HepG2 (cell line): ENCODE measurements around the gene DLG2. TPM values are rescaled to one million over a fixed set of nuclear protein-coding genes. Genes with fewer than 3 reads are reported as not detected.

Experiments used
- ATAC-seq: fragments of 200-7000 bp; cut with Tn5 transposase; 3 replicates; pipeline ENCODE4 v1.9.1; 2020; ENCODE audit warnings: mild to moderate bottlenecking, moderate library complexity
- BruUV-seq: library from RNA; stranded (reverse); fragments of 400-500 nt; replicated peaks from 2 replicates; lab custom pipeline; 2021; lab: Mats Ljungman, UMichigan
- CTCF ChIA-PET: fragments of 300-600 bp; formaldehyde crosslinking; extraction: SDS; loops from one replicate; lab custom pipeline; 2021; ENCODE audit warnings: low total read pairs, inconsistent platforms, low intra/inter-chr PET ratio; lab: Yijun Ruan, JAX
- POLR2A ChIA-PET: fragments of 350-600 bp; sonication (Branson Sonifier 250); formaldehyde crosslinking; loops from one replicate; lab custom pipeline; 2020; ENCODE audit warnings: antibody characterized with exemption, inconsistent platforms; lab: Yijun Ruan, JAX
- DNase-seq: peaks from one replicate; pipeline ENCODE4 v3.0.0-alpha.2; 2015; ENCODE audit warnings: low spot score
- FAIRE-seq: peaks from 3 replicates; lab custom pipeline; 2011; peaks lifted over from hg19 to GRCh38; lab: Jason Lieb, UNC
- H2AFZ ChIP-seq: one replicate; pipeline ENCODE4 v1.6.1; 2011; ENCODE audit warnings: low read length, inconsistent platforms
- H3K27ac ChIP-seq: fragments of 300-600 bp; 3 replicates; pipeline ENCODE4 v1.8.0; 2011; ENCODE audit warnings: mixed run types, mild to moderate bottlenecking, mixed read lengths, low read length, inconsistent platforms; ENCODE audit not compliant: insufficient read depth; ENCODE audit errors: extremely low read length
- H3K27me3 ChIP-seq, 2 experiments: fragments of 200-600 bp in 1 of 2; 2 replicates in 1 of 2; 3 replicates in 1 of 2; pipeline versions ENCODE4 v1.6.0 to v1.8.0; 2011; ENCODE audit warnings: low read length in 2 of 2, mild to moderate bottlenecking in 2 of 2, moderate library complexity in 2 of 2, inconsistent platforms in 1 of 2; ENCODE audit not compliant: insufficient read depth in 2 of 2, control insufficient read depth in 1 of 2
- H3K36me3 ChIP-seq, 2 experiments: fragments of 200-600 bp in 1 of 2; replicated peaks in 1 of 2; 2 replicates in 1 of 2; 3 replicates in 1 of 2; pipeline versions ENCODE4 v1.5.1 to v1.8.0; 2011; ENCODE audit warnings: low read length in 2 of 2, inconsistent platforms in 1 of 2; ENCODE audit not compliant: insufficient read depth in 2 of 2, control insufficient read depth in 1 of 2
- H3K4me1 ChIP-seq: 2 replicates; pipeline ENCODE4 v1.5.1; 2012; ENCODE audit warnings: low read length, inconsistent platforms; ENCODE audit not compliant: insufficient read depth
- H3K4me2 ChIP-seq: 2 replicates; pipeline ENCODE4 v1.6.0; 2011; ENCODE audit warnings: low read depth, low read length, inconsistent platforms
- H3K4me3 ChIP-seq, 3 experiments: fragments of 200-600 bp in 1 of 3; sonication (generic), shearing (Covaris generic) in 1 of 3; replicated peaks in 1 of 3; 2 replicates each; pipeline ENCODE4 v1.5.1; 2011 to 2016; ENCODE audit warnings: low read length in 3 of 3, inconsistent platforms in 2 of 3, low read depth in 2 of 3, mild to moderate bottlenecking in 2 of 3, control low read depth in 1 of 3, mixed read lengths in 1 of 3; ENCODE audit not compliant: insufficient read depth in 1 of 3
- H3K79me2 ChIP-seq: one replicate; pipeline ENCODE4 v1.6.1; 2011; ENCODE audit warnings: low read length, inconsistent platforms; ENCODE audit not compliant: insufficient read depth
- H3K9ac ChIP-seq: 2 replicates; pipeline ENCODE4 v1.6.0; 2011; ENCODE audit warnings: mild to moderate bottlenecking, low read depth, low read length, inconsistent platforms; ENCODE audit not compliant: insufficient read depth
- H3K9me3 ChIP-seq: 2 replicates; pipeline ENCODE4 v1.5.1; 2012; ENCODE audit warnings: mild to moderate bottlenecking, low read length
- H4K20me1 ChIP-seq: 2 replicates; pipeline ENCODE4 v1.6.0; 2011; ENCODE audit warnings: inconsistent platforms, mild to moderate bottlenecking, low read length, moderate library complexity; ENCODE audit not compliant: insufficient read depth
- ATRX ChIP-seq: sonication (generic); formaldehyde crosslinking; IDR thresholded peaks from 2 replicates; pipeline ENCODE4 v1.4.0; 2020; ENCODE audit warnings: missing genetic modification reagents, borderline replicate concordance
- DNMT3B ChIP-seq: conservative IDR thresholded peaks from 2 replicates; pipeline ENCODE4 v1.6.1; 2016; ENCODE audit warnings: missing biosample characterization, control low read depth
- HBP1 ChIP-seq: IDR thresholded peaks from 2 replicates; pipeline ENCODE4 v1.6.1; 2016; ENCODE audit warnings: low read depth, control low read depth
- HES4 ChIP-seq: sonication (generic); formaldehyde crosslinking; IDR thresholded peaks from 2 replicates; pipeline ENCODE4 v1.9.0; 2021; ENCODE audit warnings: mild to moderate bottlenecking, missing genetic modification reagents, borderline replicate concordance
- HNF1B ChIP-seq: sonication (generic); formaldehyde crosslinking; IDR thresholded peaks from 2 replicates; pipeline ENCODE4 v1.5.1; 2020; ENCODE audit warnings: mild to moderate bottlenecking, moderate library complexity, missing genetic modification reagents
- MXD4 ChIP-seq: IDR thresholded peaks from 2 replicates; pipeline ENCODE4 v1.6.1; 2016; ENCODE audit warnings: mild to moderate bottlenecking, missing biosample characterization, missing genetic modification reagents
- NR0B2 ChIP-seq: sonication (generic); formaldehyde crosslinking; IDR thresholded peaks from 2 replicates; pipeline ENCODE4 v1.4.0; 2020; ENCODE audit warnings: mild to moderate bottlenecking, missing genetic modification reagents
- RXRA ChIP-seq: sonication (generic); formaldehyde crosslinking; IDR thresholded peaks from 2 replicates; pipeline ENCODE4 v1.5.1; 2020; ENCODE audit warnings: missing genetic modification reagents
- TCF12 ChIP-seq, 2 experiments: fragments of 450-650 bp in 1 of 2; sonication (generic) in 1 of 2; formaldehyde crosslinking in 1 of 2; IDR thresholded peaks; 2 replicates each; pipeline versions ENCODE4 v1.6.1 to v1.8.0; 2017 to 2022; ENCODE audit warnings: antibody characterized with exemption in 1 of 2, mild to moderate bottlenecking in 1 of 2, missing genetic modification reagents in 1 of 2, moderate library complexity in 1 of 2
- TEAD3 ChIP-seq: optimal IDR thresholded peaks from 2 replicates; pipeline ENCODE3; 2016; ENCODE audit warnings: borderline replicate concordance
- THAP11 ChIP-seq: IDR thresholded peaks from 2 replicates; pipeline ENCODE4 v1.6.1; 2016; ENCODE audit warnings: missing biosample characterization, missing genetic modification reagents
- ZNF512B ChIP-seq: sonication (generic); formaldehyde crosslinking; IDR thresholded peaks from 2 replicates; pipeline ENCODE4 v1.5.1; 2020; ENCODE audit warnings: missing genetic modification reagents, mild to moderate bottlenecking, borderline replicate concordance
- ZNF552 ChIP-seq: sonication (generic); formaldehyde crosslinking; IDR thresholded peaks from 2 replicates; pipeline ENCODE4 v1.9.0; 2022; ENCODE audit warnings: missing genetic modification reagents, mild to moderate bottlenecking, borderline replicate concordance
- ZNF616 ChIP-seq: sonication (generic); formaldehyde crosslinking; IDR thresholded peaks from 2 replicates; pipeline ENCODE4 v1.5.0; 2020; ENCODE audit warnings: low read depth, mild to moderate bottlenecking, missing genetic modification reagents
- ZNF891 ChIP-seq: sonication (generic); formaldehyde crosslinking; IDR thresholded peaks from 2 replicates; pipeline ENCODE4 v1.5.0; 2020; ENCODE audit warnings: mild to moderate bottlenecking, missing genetic modification reagents
- ZSCAN20 ChIP-seq: sonication (generic); formaldehyde crosslinking; IDR thresholded peaks from 2 replicates; pipeline ENCODE4 v1.4.0; 2020; ENCODE audit warnings: missing genetic modification reagents, mild to moderate bottlenecking, borderline replicate concordance
- ZSCAN25 ChIP-seq: sonication (generic); formaldehyde crosslinking; IDR thresholded peaks from 2 replicates; pipeline ENCODE4 v1.8.0; 2022; ENCODE audit warnings: mild to moderate bottlenecking, missing genetic modification reagents
- WGBS: methylation state at CpG from one replicate; pipeline ENCODE4 v1.1.6; 2017; ENCODE audit warnings: low lambda C conversion rate; 5-methylcytosine and 5-hydroxymethylcytosine counted together
- in situ Hi-C: cut with HindIII; loops from 2 replicates; pipeline ENCODE4 v1.10.0; 2017; ENCODE audit warnings: low pct_unique_long_range_greater_than_20kb; ENCODE audit not compliant: extremely low pct_ligation_motif_present
- intact Hi-C: fragments of 100-400 bp; cut with micrococcal nuclease; formaldehyde crosslinking; loops from one replicate; pipeline ENCODE4 v1.10.0; 2022; ENCODE audit not compliant: unreplicated experiment
- polyA plus RNA-seq, 8 experiments: library from polyadenylated mRNA; depleted of rRNA in 3 of 8; stranded (reverse) in 7 of 8; unstranded in 1 of 8; fragments of >200 nt; fragmentation: Illumina TruSeq in 4 of 8; extraction: Trizol in 4 of 8; gene quantifications; 2 replicates each; pipeline versions ENCODE4 v1.2.1 to v1.2.3, GENCODE V29; 2011 to 2016; ENCODE audit warnings: low read depth in 4 of 8, missing spikeins in 1 of 8, mixed read lengths in 1 of 8; ENCODE audit not compliant: insufficient read depth in 1 of 8
- total RNA-seq, 5 experiments: library from RNA; depleted of rRNA; stranded (reverse); fragments of >200 nt; fragmentation: Illumina TruSeq; extraction: Trizol; gene quantifications; 2 replicates each; pipeline ENCODE4 v1.2.3, GENCODE V29; 2016; ENCODE audit warnings: low read depth in 1 of 5

DLG2 gene
- total and polyA plus RNA-seq, 2 of the 13 experiments (the other 11 are each of a cell fraction or from before 2014, with no cell fraction given) = 0.46 to 1.0 TPM

GRCh38 chr11:83409476-83409875 is 2217.7 kb downstream of the DLG2 start (continued):
- TF ChIP-seq NR0B2 (no peak), ZNF616 (no peak), ZNF891 (CRISPR knock-in tag) (no peak), TEAD3 (no peak)

- CTCF ChIA-PET = no interaction called here
- TF ChIP-seq ZSCAN25 (CRISPR knock-in tag) (no peak), HES4 (no peak), HNF1B (CRISPR knock-in tag) (no peak), DNMT3B (no peak), TCF12 (IDR thresholded peaks at IDR 0.05) (no peak), TCF12 (CRISPR knock-in tag; IDR thresholded peaks at IDR 0.05) (no peak), MXD4 (CRISPR knock-in tag) (no peak), ATRX (CRISPR knock-in tag) (no peak), ZNF552 (CRISPR knock-in tag) (no peak), ZNF512B (CRISPR knock-in tag) (no peak), RXRA (CRISPR knock-in tag) (no peak), HBP1 (CRISPR knock-in tag) (no peak), THAP11 (CRISPR knock-in tag) (no peak), ZSCAN20 (CRISPR knock-in tag) (no peak)
Observed at GRCh38 chr11:83408946-83409345, 2218.2 kb downstream of the DLG2 start.

More at GRCh38 chr11:83408946-83409345, 2218.2 kb downstream of the DLG2 start:
- POLR2A ChIA-PET = no interaction called here
- no peaks in the 10 kb centered on the region for H3K79me2 ChIP-seq
- no peaks in the 10 kb centered on the region for H3K4me1 ChIP-seq
- no peak; the same call in 2 of the 3 replicates for ATAC-seq
- no peak overlapping the region for H3K9ac ChIP-seq
- no peaks in the 10 kb centered on the region for H3K9me3 ChIP-seq
- intact Hi-C loops = no loop called here
- no peak for FAIRE-seq
- H2AFZ ChIP-seq = no peak overlapping the region
- in situ Hi-C loops = no loop called here
- no peak overlapping the region for H3K4me3 ChIP-seq
- H4K20me1 ChIP-seq = no peaks in the 10 kb centered on the region
- no peak overlapping the region for H3K27ac ChIP-seq
- no peaks in the 10 kb centered on the region for H3K27me3 ChIP-seq
- BruUV-seq = no TSS peak
- H3K4me2 ChIP-seq = no peak overlapping the region
- no peak for DNase-seq
- no peaks in the 10 kb centered on the region for H3K36me3 ChIP-seq
- WGBS = 0% methylated on average over 1 of the region's 1 CpG
